ENCODE measurements around the gene AGFG2.
"Not testable (repeated sequence)": the region's sequence is repeated elsewhere in the genome, so short reads cannot be mapped to it uniquely, and the experiment has no call there.

AGFG2 gene, protein sequence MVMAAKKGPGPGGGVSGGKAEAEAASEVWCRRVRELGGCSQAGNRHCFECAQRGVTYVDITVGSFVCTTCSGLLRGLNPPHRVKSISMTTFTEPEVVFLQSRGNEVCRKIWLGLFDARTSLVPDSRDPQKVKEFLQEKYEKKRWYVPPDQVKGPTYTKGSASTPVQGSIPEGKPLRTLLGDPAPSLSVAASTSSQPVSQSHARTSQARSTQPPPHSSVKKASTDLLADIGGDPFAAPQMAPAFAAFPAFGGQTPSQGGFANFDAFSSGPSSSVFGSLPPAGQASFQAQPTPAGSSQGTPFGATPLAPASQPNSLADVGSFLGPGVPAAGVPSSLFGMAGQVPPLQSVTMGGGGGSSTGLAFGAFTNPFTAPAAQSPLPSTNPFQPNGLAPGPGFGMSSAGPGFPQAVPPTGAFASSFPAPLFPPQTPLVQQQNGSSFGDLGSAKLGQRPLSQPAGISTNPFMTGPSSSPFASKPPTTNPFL

DNA sequence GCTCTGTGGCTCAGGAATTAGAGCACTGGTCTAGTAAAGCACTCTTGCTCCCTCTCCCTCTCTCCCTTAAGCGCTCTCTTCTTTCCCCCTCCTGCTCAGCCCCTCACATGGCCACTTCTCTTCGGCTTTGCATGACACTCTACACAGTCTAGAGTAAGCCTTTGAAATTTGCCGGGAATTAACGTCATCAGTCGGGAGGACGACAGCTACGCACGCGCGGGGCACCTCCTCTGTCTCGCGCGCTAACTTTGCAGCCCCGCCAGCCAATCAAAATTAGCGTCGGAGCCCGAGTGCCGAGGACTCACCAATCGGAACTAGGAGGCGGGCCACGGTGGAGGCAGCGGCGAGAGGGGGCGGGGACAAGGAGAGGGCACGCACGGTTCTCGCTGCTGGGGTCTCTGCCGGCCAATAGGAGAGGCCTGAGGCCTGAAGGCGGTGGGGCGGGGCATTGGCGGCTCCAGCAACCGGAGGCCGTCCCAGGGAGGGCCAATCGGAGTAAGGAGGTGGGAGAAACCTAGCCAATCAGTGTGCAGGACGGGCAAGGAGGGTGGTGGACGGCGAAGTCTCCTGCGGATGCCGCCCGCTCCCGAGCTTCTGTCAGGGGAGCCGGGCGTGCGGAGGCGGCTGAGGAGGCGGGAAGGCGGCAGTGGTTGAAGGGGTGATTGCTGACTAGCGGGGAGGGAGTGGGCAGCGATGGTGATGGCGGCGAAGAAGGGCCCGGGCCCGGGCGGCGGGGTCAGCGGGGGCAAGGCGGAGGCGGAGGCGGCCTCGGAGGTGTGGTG lies at the start of gene AGFG2:
TSS of gene AGFG2 (plus strand) at position 550 of the 782 bp plus-strand sequence. CDS start at position 694, 144 bp downstream.
- peak; percentile 100 for DNase-seq (ENCODE audit: low read depth in 2 of 2)

DNA sequence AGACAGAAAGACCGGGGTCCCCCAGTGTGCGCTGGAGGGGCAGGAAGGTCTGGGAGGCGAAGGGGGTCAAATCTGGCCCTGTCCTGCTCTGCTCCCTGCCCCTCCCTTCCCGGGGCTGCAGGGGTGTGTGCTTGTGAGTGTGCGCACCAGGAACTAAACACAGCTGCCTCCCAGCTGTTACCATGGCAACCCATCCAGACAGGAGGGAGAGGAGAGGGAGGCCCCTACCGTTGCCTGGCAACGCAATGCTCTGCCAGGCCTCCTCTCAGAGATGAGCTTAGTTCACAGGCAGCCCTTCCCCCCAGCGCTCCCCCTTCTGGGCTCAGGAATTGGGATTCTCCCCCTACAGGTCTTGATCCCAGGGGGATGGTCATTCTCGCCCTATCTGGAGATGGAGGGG lies 49.2 kb upstream of the AGFG2 start:
- no peak for DNase-seq (ENCODE audit: low read depth in 2 of 2)

DNA sequence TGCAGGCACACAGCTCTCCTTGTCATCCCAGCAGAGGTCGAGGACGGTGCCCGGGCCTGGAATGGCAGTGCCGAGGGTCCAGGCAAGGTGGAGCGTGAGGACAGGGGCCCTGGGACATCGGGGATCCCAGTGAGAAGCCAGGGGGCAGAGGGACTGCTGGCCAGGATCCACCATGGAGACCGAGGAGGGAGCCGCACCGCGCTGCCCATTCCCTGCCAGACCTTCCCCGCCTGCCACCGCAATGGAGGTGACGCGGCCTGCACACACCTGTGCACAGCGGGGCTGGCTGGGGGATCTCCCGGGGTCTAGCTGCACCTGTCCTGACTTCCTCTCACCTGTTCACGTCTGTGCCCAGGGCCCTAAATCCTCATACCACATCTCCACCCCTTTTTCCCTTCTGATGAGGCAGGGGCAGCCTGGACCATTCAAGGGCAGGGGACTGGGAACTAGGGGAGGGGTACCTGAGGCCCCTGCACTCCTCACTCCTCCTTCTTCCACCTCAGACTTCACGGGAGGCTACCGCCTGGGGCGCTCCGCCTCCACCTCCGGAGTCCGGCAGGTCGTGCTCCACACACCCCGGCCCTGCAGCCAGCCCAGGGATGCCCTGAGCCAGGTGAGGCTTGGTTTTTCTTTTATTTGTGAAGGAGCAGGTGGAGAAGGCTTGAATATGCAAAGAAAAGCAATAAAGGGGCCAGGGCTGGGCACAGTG lies 48.4 kb upstream of the AGFG2 start:
- no peak for DNase-seq (ENCODE audit: low read depth in 2 of 2)

DNA sequence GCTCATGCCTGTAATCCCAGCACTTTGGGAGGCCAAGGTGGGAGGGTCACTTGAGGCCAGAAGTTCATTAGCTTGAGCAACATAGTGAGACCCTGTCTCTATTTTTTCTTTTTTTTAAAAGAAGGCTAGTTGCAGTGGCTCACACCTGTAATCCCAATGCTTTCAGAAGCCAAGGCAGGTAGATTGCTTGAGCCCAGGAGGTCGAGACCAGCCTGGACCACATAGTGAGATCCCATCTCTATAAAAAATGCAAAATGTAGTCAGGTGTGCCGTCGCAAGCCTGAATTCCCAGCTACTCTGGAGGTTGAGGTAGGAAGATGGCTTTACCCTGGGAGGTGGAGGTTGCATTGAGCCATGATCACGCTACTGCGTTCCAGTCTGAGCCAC lies 47.8 kb upstream of the AGFG2 start:
- DNase-seq (ENCODE audit: low read depth in 2 of 2), result no peak

DNA sequence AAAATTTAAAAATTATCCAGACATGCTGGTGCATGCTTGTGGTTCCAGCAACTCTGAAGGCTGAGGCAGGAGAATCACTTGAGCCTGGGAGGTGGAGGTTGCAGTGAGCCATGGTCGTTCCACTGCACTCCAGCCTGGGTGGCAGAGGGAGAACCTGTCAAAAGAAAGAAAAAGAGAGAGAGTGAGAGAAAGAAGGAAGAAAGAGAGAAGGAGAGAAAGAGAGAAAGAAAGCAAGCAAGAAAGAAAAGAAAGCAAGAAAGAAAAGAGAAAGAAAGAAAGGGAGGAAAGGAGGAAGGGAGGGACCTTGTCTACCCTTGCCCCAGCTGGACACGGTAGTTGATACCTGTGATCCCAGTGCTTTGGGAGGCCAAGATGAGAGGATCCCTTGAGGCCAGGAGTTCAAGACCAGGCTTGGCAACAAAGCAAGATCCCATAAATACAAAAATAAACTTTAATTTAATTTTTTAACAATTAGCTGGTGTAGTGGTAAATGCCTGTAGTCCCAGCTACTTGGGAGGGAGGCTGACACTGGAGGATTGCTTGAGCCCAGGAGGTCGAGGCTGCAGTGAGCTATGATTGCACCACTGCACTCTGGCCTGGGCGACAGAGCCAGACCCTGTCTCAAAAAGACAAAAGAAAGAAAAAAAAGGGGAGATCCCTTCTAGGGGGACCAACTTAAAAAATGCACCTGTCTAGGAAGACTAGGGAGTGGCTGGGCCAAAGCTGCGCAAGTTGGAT lies 46.1 kb upstream of the AGFG2 start:
- DNase-seq (ENCODE audit: low read depth in 2 of 2), result no peak

DNA sequence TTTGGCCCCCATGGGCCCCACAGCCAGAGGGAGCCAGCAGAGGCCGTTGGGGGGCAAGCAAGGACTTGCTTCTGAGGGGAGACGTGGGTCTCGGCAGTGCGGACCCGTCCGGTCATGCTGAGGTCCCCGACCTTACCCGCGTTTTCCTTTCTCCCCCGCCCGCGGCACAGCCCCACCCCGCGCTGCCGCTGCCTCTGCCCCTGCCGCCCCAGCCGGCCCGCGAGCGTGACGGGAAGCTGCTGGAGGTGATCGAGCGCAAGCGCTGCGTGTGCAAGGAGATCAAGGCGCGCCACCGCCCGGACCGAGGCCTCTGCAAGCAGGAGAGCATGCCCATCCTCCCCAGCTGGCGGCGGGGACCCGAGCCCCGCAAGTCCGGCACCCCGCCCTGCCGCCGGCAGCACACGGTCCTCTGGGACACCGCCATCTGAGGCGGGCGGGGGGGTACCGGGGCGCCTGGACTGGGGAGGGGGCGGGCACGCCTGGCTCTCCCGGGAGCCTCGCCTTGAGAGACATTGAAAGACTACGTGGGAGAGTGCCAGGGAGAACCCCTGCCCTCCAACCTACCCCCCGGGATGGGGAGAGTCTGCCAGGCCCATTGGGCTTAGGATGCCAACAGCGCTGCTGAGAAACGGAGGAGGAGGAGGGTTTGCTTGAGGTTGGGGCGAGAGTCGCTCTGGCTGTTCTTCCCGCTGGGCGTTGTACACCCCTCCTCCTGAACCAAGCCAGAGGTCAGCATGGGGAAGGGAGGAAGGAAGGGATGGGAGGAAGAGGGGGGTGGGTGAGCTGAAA lies 45.3 kb upstream of the AGFG2 start:
- DNase-seq (ENCODE audit: low read depth in 2 of 2), result peak; percentile 33 to 54

DNA sequence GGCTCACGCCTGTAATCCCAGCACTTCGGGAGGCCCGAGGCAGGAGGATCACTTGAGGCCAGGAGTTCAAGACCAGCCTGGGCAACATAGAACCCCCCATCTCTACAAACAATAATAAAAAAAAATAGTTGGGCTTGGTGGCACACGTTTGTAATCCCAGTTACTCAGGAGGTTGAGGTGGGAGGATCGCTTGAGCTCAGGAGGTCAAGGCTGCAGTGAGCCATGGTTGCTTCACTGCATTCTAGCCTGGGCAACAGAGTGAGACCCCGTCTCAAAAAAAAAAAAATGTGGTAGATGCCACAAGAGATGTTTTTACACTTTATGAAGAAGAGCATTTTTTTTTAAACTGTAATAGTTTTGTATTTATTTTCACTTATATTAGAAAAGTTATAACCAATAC lies 42.5 kb upstream of the AGFG2 start:
- no peak for DNase-seq (ENCODE audit: low read depth in 2 of 2)

DNA sequence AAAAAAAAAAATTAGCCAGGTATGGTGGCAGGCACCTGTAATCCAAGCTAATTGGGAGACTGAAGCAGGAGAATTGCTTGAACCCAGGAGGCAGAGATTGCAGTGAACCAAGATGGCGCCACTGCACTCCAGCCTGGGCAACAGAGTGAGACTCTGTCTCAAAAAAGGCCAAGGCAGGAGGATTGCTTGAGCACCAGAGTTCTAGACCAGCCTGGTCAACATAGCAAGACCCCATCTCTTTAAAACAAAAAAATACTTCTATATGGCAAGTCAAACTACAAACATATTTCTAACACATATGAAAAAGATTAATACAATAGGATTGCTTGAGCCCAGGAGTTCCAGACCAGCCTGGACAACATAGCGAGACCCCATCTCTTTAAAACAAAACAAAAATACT lies 38.3 kb upstream of the AGFG2 start:
- not testable (repeated sequence) for DNase-seq (ENCODE audit: low read depth in 2 of 2)

DNA sequence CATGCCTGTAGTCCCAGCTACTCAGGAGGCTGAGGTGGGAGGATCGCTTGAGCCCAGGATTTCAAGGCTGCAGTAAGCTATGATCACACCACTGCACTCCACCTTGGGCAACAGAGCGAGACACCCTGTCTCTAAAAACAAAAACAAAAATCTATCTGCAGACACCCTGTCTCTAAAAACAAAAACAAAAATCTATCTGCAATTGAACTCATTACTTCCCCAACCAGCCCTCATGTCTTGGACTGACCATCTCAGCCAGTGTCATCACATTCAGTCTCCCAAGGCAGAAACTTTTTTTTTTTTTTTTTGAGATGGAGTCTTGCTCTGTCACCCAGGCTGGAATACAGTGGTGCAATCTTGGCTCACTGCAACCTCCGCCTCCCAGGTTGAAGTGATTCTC lies 35.0 kb upstream of the AGFG2 start:
- DNase-seq (ENCODE audit: low read depth in 2 of 2), result not testable (repeated sequence)

DNA sequence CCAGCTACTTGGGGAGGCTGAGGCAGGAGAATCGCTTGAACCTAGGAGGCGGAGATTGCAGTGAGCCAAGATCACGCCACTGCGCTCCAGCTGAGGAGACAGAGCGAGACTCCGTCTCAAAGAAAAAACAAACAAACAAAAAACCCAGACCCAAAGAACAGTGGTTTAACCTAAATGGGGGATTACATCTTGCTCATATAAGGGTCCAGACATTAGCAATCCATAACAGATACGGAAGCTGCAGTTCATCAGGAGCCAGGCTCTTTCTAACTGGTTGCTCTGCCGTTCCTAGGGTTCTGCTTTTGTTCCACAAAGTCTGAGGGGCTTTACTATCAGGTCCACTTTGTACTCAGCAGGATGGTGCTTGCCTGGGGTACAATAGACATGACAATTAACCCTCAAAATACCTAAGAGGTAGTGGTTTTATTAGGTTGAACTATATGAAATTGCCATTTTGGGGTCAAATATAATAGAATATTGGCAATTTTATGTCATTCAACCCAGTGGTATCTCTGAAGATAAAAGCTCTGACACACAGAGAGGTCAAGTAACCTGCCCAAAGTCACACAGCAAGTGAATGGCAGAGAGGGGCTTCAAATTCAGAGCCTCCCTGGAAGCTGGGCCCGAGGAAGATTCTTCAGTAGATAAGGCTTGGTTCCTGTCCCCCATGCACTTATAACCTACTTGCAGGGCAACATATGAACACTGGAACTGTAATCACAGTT lies 34.0 kb upstream of the AGFG2 start:
- DNase-seq (ENCODE audit: low read depth in 2 of 2), result no peak

DNA sequence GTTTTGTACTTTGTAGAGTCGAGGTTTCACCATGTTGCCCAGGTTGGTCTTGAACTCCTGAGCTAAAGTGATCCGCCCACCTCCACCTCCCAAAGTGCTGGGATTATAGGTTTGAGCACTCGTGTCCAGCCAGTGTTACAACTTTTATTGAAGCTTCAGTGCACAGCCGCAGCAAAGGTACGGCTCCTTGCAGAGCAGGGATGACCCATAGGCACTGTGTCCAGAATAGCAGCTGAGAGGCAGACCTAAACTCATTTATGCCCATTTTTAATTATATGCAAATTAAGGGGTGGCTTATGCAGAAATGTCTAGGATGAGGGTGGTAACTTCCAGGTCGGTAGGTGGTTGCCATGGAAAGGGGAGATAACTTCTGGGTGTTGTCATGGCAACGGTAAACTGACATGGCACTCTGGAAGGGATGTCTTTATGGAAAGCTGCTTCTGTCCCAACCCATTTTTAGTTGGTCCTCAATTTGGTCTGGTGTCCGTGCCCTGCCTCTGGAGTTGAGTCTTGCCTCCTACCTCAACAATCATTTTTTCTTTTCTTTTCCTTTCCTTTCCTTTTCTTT lies 32.6 kb upstream of the AGFG2 start:
- DNase-seq (ENCODE audit: low read depth in 2 of 2), result no peak

DNA sequence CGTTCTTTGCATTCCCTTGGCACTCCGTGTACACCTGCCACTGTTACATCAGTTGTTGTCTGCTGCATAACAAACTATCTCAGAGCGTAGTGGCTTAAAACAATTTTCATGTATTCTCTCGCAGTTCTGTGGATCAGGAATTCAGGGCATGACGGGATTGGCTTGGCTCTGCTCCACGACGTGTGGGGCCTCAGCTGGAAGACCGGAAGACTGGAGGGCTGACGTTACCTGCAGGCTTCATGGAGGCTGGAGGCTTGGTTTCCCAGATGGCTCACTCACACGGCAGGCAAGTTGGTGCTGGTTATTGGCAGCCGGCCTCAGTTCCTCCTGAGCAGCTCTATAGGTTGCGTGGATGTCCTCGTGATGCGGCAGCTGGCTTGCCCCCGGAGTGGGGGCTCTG lies 29.8 kb upstream of the AGFG2 start:
- DNase-seq (ENCODE audit: low read depth in 2 of 2), result no peak

DNA sequence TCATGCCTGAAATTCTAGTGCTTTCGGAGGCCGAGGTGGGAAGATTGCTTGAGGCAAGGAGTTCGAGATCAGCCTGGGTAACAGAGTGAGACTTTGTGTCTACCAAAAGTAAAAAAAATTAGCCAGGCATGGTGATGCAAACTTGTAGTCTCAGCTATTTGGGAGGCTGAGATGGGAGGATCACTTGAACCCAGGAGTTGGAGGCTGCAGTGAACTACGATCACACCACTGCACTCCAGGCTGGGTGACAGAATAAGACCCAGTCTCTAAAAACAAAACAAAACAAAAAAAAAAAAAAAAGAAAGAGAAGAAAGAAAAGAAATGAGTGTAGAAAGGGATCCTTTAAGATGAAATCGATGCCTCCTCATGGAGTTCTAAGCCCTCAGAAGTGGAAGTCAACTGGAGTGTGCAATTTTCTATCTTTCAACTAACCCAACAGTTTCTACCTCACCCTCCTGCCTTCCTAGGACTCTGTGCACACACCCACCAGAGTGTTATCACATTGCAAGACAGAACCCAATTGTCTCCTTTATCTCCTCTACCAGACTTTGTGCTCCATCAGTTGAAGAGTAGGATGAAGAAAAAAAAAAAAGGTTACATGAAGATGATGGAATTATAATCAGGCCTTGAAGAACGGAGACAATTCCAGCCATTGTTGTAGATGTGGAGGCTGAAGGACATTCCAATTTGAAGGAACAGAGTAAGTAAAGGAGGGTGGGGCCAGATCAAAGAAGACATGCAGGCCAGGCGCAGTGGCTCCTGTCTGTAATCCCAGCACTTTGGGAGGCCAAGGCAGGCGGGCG lies 28.4 kb upstream of the AGFG2 start:
- DNase-seq (ENCODE audit: low read depth in 2 of 2), result no peak

DNA sequence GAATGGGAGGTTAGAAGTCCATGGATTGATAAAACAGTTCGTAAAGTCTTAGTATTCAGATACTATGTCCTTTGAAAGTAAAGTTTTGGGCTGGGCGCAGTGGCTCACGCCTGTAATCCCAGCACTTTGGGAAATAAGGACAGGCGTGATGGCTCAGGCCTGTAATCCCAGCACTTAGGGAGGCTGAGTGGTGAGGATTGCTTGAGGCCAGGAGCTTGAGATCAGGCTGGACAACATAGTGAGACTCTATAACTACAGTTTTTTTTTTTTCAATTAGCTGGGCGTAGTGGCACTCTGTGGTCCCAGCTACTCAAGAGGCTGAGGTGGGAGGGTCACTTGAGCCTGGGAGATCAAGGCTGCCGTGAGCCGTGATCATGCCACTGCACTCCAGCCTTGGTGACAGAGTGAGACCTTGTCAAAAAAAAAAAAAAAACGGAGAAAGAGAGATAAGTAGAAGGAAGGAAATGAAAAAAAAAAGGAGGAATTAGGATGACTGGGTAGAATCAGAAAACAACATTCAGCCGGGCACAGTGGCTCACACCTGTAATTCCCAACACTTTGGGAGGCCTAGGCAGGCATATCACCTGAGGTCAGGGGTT lies 25.7 kb upstream of the AGFG2 start:
- no peak for DNase-seq (ENCODE audit: low read depth in 2 of 2)

DNA sequence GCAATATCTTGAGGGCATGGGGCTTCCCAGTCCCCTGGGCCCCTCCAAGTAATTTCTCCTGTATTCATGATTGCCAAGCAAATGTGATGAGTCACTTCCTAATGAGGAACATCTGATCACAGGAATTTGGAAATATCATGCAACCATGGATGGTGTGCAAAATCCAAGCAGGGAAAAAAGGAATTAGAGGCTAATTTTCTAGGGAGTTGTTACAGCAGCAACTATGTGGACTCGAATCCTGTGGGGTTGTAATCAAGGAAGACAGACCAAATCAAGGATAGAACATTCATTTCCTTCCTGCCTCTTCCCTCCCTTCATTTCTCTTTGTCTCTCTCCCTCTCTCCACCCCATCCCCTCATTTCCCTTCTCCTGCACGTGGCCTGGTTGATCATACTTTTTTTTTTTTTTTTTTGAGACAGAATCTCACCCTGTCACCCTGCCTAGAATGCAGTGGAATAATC lies 23.9 kb upstream of the AGFG2 start:
- DNase-seq (ENCODE audit: low read depth in 2 of 2), result no peak

DNA sequence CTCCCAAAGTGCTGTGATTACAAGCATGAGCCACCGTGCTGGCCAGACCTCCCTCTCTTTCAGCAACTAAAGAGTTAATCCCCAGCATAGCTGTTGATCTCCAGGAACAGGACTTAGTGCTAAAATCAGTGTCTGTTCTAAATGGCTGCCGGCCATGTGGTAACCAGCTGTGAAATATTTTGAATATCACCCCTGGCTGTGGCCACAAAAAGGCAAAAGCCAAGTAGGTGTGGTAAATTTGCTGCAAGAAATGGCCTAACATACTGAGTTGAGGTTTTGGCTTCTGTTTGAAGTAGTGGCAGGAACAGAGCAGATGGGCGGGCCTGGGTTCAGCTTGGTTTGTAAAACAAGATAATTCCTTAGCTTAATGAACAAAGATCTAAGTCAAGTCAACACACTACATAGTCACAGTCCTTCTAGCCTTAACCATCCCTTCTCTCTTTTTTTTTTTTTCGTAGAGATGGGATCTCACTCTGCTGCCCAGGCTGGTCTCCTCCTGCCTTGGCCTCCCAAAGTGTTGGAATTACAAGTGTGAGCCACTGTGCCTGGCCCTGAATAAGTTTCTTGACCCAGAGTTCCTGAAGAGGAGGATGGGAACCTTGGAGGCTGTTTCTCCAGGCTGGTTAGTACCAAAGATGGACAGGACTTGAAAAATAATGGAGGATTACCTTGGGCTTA lies 22.7 kb upstream of the AGFG2 start:
- no peak for DNase-seq (ENCODE audit: low read depth in 2 of 2)

DNA sequence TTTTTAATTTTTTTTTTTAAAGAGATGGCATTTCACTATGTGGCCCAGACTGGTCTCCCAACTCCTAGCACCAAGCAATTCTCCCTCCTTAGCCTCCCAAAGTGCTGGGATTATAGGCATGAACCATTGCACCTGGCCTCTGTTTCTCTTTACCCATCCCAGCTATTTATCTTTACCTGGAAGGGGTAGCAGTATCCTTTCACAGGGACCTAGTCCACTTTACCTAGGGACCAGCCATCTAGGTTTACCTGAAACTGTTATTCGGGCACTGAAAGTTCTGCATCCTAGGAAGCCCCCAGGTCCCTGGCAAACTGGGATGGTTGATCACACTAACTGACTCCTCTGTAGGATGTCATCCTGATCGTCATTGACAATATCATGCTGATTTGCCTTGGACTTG lies 21.7 kb upstream of the AGFG2 start:
- DNase-seq (ENCODE audit: low read depth in 2 of 2), result no peak

DNA sequence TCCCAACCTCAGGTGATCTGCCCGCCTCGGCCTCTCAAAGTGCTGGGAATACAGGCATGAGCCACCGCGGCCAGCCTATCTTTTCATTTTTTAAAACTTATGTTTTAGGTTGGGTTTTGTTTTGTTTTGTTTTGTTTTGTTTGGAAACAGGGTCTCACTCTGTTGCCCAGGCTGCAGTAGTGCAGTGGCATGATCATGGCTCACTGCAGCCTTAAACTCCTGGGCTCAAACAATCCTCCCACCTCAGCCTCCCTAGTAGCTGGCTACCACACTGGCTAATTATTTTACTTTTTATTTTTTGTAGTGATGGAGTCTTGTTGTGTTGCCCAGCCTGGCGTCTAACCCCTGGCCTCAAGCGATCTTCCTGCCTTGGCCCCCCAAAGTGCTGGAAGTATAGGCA lies 19.4 kb upstream of the AGFG2 start:
- DNase-seq (ENCODE audit: low read depth in 2 of 2), result no peak

Measured in stimulated activated CD4-positive, alpha-beta T cell treated with anti-CD3 and anti-CD28 coated beads, Interleukin-1b, Interleukin-23, amount 100 ng/mL, for 4 hours (primary cell).